Osteoblast (primary cell): ENCODE data around the gene CELA1. TPM values are rescaled to one million over a fixed set of nuclear protein-coding genes. Genes with fewer than 3 reads are reported as not detected.
"Not testable (repeated sequence)": the region's sequence is repeated elsewhere in the genome, so short reads cannot be mapped to it uniquely, and the experiment has no call there.

Experiments used
- DNase-seq: peaks from one replicate; pipeline ENCODE4 v3.0.0; 2011; ENCODE audit warnings: low spot score, mixed read lengths; ENCODE audit not compliant: insufficient read length; ENCODE audit errors: missing footprints
- H2AFZ ChIP-seq: 2 replicates; pipeline ENCODE4 v1.6.0; 2011; ENCODE audit warnings: mild to moderate bottlenecking, low read length
- H3K27ac ChIP-seq: 2 replicates; pipeline ENCODE4 v1.5.1; 2011; ENCODE audit warnings: mild to moderate bottlenecking, low read depth, low read length, moderate library complexity
- H3K27me3 ChIP-seq: 2 replicates; pipeline ENCODE4 v1.6.0; 2012; ENCODE audit warnings: mild to moderate bottlenecking, control low read depth, inconsistent platforms, low read length, moderate library complexity; ENCODE audit not compliant: insufficient read depth
- H3K36me3 ChIP-seq: 2 replicates; pipeline ENCODE4 v1.5.1; 2011; ENCODE audit warnings: mild to moderate bottlenecking, low read length, control low read depth, moderate library complexity; ENCODE audit not compliant: insufficient read depth
- H3K4me1 ChIP-seq: 2 replicates; pipeline ENCODE4 v1.5.1; 2011; ENCODE audit warnings: mild to moderate bottlenecking, low read length, control low read depth, moderate library complexity; ENCODE audit not compliant: insufficient read depth
- H3K4me2 ChIP-seq: 2 replicates; pipeline ENCODE4 v1.6.0; 2011; ENCODE audit warnings: mild to moderate bottlenecking, low read length; ENCODE audit not compliant: insufficient read depth
- H3K4me3 ChIP-seq: fragments of 200-600 bp; sonication (generic); 3 replicates; pipeline ENCODE4 v1.5.1; 2012; ENCODE audit warnings: mild to moderate bottlenecking, low read length, inconsistent platforms; ENCODE audit not compliant: insufficient read depth
- H3K79me2 ChIP-seq: 2 replicates; pipeline ENCODE4 v1.6.0; 2012; ENCODE audit warnings: mild to moderate bottlenecking, low read length, control low read depth, inconsistent platforms; ENCODE audit not compliant: insufficient read depth
- H3K9me3 ChIP-seq: 2 replicates; pipeline ENCODE4 v1.5.1; 2011; ENCODE audit warnings: low read depth, low read length, control low read depth
- H4K20me1 ChIP-seq: 2 replicates; pipeline ENCODE4 v1.6.0; 2012; ENCODE audit warnings: mild to moderate bottlenecking, low read length, control low read depth; ENCODE audit not compliant: insufficient read depth
- total RNA-seq: library from RNA; depleted of rRNA; stranded (reverse); fragments of >200 nt; gene quantifications from 2 replicates; pipeline ENCODE4 v1.2.3, GENCODE V29; 2012
- TF ChIP-seq, protein P1 (sequence below): IDR thresholded peaks from 2 replicates; pipeline ENCODE4 v1.5.1; 2011; ENCODE audit warnings: mild to moderate bottlenecking, low read depth, low read length, moderate library complexity; ENCODE audit errors: extremely low read depth

CELA1 gene
- total RNA-seq, 1 donor = not detected

GRCh38 chr12:51295651-51296050 is 50.8 kb downstream of the CELA1 start:
- no peaks in the 10 kb centered on the region for H3K27me3 ChIP-seq
- H3K4me1 ChIP-seq = no peaks in the 10 kb centered on the region
- no peak overlapping the region for H2AFZ ChIP-seq
- no peak for DNase-seq
- H3K9me3 ChIP-seq = no peaks in the 10 kb centered on the region
- TF ChIP-seq, protein P1, sequence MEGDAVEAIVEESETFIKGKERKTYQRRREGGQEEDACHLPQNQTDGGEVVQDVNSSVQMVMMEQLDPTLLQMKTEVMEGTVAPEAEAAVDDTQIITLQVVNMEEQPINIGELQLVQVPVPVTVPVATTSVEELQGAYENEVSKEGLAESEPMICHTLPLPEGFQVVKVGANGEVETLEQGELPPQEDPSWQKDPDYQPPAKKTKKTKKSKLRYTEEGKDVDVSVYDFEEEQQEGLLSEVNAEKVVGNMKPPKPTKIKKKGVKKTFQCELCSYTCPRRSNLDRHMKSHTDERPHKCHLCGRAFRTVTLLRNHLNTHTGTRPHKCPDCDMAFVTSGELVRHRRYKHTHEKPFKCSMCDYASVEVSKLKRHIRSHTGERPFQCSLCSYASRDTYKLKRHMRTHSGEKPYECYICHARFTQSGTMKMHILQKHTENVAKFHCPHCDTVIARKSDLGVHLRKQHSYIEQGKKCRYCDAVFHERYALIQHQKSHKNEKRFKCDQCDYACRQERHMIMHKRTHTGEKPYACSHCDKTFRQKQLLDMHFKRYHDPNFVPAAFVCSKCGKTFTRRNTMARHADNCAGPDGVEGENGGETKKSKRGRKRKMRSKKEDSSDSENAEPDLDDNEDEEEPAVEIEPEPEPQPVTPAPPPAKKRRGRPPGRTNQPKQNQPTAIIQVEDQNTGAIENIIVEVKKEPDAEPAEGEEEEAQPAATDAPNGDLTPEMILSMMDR = no peak
- H3K79me2 ChIP-seq = no peaks in the 10 kb centered on the region
- H4K20me1 ChIP-seq = no peaks in the 10 kb centered on the region
- no peaks in the 10 kb centered on the region for H3K36me3 ChIP-seq
- no peak overlapping the region for H3K27ac ChIP-seq
- H3K4me2 ChIP-seq = no peak overlapping the region
- no peak overlapping the region for H3K4me3 ChIP-seq

GRCh38 chr12:51294097-51294496 is 52.4 kb downstream of the CELA1 start:
- H2AFZ ChIP-seq, H3K4me3 ChIP-seq, H3K27me3 ChIP-seq, DNase-seq, H3K9me3 ChIP-seq, H4K20me1 ChIP-seq, H3K27ac ChIP-seq, H3K4me2 ChIP-seq, H3K79me2 ChIP-seq, H3K36me3 ChIP-seq, H3K4me1 ChIP-seq: not testable (repeated sequence)

GRCh38 chr12:51293696-51294095 is 52.8 kb downstream of the CELA1 start:
- no peak overlapping the region for H3K4me3 ChIP-seq
- H3K4me1 ChIP-seq = no peaks in the 10 kb centered on the region
- no peaks in the 10 kb centered on the region for H3K79me2 ChIP-seq
- H3K27me3 ChIP-seq = no peaks in the 10 kb centered on the region
- TF ChIP-seq, protein P1 = no peak
- no peak overlapping the region for H3K4me2 ChIP-seq
- no peaks in the 10 kb centered on the region for H4K20me1 ChIP-seq
- H3K36me3 ChIP-seq = no peaks in the 10 kb centered on the region
- no peaks in the 10 kb centered on the region for H3K9me3 ChIP-seq
- no peak overlapping the region for H2AFZ ChIP-seq
- no peak for DNase-seq
- no peak overlapping the region for H3K27ac ChIP-seq

DNA sequence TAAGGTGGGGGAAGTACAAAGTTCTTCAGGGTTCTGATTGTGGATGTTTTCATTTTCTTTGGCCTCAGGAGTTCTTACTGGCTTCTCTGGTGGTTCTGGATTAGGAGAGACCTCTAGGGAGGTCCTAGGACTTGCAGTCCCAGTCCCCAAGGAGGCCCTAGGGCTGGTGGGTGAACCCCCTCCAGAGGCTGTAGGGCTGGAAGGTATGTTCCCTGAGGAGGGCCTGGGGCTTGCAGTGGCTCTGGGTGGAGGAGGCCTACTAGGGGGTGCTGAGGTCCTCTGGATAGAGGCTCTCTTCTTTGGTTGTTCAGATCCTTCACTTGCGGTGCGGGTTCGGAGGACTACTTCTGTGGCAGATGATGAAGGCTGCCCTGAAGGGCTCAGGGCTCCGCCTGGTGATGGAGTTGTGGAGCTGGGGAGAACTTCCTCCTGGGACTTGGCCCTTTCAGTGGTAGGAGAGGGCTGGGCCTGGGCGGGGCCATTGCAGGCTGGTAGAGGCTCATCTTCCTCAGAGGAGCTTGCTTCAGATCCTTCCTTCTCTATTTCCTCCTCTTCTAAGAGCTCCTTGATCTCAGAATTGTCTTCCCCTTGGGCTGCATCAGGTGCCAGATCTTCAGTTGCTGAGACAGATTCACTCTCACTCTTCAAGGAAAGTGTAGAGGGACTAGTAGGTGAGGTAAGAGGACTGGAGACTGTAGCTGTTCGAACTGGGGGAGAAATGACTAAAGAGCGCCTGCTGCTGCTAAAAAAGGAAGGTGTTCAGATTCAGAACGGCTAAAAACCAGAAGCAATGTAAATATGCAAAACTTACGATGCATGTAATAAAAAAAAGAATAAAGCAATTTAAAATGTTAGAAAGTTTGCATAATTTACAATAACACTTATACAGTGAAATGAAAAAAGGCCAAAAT is 54.6 kb downstream of the CELA1 start:
- H3K79me2 ChIP-seq, H3K4me2 ChIP-seq, DNase-seq, H3K4me1 ChIP-seq, H2AFZ ChIP-seq, H3K36me3 ChIP-seq, H3K4me3 ChIP-seq, H3K27ac ChIP-seq, H3K27me3 ChIP-seq, H4K20me1 ChIP-seq, H3K9me3 ChIP-seq: not testable (repeated sequence)

- Histone ChIP-seq H3K27ac (no peak overlapping the region), H3K4me3 (no peak overlapping the region), H3K4me1 (peaks cover 7% of the 10 kb centered on the region), H2AFZ (no peak overlapping the region), H4K20me1 (no peaks in the 10 kb centered on the region), H3K4me2 (no peak overlapping the region), H3K36me3 (no peaks in the 10 kb centered on the region), H3K27me3 (no peaks in the 10 kb centered on the region), H3K79me2 (no peaks in the 10 kb centered on the region), H3K9me3 (no peaks in the 10 kb centered on the region)
- no peak for DNase-seq
- TF ChIP-seq, protein P1 = no peak
These were observed 60.6 kb downstream of the CELA1 start for GRCh38 chr12:51285843-51286242.
